HG03025 (cell line): ENCODE data around the gene AARSD1.
"Not testable (repeated sequence)": the region's sequence is repeated elsewhere in the genome, so short reads cannot be mapped to it uniquely, and the experiment has no call there.

Experiments used
- ATAC-seq: cut with Tn5 transposase; IDR thresholded peaks from one replicate; pipeline ENCODE4 v1.9.1; 2021; ENCODE audit warnings: mild to moderate bottlenecking, moderate library complexity; ENCODE audit not compliant: unreplicated experiment, low FRiP score

Gene AARSD1

DNA sequence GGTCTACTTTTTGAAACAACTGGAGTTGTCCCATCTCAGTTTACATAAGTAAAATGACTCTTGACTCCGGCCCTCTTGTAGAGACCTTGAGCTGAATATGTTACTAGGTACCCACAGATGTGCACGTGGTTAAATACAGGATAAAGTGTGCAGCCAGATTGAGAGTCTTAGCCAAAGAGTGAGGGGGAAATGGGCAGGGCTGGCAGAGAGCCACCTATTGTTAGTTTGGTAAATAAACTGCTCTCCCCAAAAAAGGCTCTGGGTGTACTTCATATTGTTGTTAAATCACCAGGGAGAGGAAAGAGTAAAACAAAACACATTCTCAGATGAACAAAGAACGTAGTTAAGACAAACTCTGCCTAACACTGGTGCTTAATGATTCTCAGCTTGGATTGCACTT is 43.3 kb downstream of the AARSD1 start:
- ATAC-seq = no peak

DNA sequence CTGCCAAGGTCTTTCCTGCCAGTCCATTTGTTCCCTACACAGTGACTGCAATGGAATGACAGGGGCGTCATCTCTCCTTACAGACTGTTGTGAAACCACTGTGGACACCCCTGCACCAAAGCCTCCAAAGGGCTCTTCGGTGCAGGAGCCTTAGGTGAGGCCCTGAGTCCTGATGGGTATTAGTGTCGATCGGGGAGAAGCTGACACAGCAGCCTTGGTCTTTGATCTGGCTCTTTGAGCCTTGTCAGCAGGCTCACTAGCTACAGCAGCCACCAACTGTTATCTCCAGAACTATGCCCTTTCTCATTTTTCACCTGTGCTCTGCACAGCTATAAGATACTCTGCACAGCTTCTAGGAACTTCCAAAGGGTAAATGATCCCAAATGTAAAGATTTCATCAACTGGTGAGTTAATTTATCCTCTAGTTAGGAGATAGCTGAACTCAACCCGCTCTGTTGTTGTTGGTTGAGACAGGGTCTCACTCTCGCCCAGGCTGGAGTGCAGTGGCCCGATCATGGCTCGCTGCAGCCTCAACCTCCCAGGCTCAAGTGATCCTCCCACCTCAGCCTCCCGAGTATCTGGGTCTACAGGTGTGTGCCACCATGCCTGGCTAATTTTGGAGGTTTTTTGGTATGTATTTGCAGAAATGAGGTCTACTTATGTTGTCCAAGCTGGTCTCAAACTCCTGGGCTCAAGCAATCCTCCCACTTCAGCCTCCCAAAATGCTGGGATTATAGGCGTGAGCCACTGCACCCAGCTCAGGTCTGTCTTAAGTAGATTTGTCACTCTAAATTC is 44.0 kb downstream of the AARSD1 start:
- ATAC-seq = no peak

DNA sequence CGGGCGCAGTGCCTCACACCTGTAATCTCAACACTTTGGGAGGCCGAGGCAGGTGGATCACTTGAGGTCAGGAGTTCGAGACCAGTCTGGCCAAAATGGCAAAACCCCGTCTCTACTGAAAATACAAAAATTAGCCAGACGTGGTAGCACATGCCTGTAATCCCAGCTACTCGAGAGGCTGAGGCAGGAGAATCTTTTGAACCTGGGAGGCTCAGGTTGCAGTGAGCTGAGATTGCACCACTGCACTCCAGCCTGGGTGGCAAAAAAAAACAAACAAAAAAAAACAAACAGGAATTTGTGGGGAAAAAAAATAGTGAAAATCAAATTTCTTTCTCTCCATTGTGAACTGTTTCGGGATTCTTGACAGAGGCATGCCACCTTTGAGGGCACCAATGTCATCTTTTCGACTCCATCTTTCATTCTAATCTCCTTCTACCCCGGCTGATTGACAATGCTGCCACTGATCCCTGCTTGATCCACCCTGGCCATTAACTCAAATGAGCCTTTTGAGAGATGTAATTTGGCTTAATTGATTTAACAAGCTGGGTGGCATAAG is 44.7 kb downstream of the AARSD1 start:
- ATAC-seq = not testable (repeated sequence)

DNA sequence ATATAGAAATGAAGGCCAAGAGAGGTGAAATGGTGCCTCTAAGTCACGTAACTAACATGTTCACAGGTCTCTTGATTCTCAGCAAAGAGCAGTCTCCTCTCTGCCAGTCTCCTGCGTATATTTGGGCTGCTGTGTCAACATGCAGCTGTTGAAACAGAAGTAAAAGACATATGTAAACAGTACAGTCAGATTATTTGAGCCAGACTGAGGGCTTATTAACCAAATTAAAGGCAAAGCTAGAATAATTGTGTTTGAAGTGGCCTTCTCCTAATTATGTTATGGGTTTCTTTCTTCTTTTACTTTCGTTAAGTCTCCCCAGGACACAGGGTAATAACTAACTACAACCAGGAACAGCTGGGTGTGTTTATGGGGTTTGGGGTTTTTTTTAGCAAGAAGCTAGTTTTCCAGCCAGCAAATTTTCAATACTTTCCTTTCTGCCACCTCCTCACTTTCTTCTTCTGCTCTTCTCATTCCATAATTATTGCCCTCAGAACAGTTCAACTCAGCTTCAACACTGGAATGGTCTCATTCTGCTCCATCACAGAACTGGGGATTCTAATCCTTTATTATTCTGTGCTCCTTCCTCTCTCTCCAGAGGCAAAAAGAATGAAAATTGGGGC is 45.2 kb downstream of the AARSD1 start:
- no peak for ATAC-seq

DNA sequence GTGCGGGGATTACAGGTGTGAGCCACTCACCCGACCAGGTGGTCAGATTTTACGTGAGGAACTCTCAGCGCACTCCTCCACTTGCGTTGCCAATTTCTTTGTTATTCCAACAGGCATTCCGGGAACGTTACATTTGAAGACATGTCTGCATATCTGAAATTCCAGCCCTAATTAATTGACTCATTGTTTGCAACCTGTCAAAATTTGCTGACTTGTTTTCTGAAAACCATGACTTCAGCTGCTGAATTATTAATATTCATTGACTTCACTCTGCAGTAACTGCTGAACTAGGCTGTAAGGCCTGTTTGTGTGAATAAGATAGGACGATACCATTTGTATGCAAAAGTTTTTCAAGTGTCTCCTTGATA is 47.0 kb downstream of the AARSD1 start:
- no peak for ATAC-seq

DNA sequence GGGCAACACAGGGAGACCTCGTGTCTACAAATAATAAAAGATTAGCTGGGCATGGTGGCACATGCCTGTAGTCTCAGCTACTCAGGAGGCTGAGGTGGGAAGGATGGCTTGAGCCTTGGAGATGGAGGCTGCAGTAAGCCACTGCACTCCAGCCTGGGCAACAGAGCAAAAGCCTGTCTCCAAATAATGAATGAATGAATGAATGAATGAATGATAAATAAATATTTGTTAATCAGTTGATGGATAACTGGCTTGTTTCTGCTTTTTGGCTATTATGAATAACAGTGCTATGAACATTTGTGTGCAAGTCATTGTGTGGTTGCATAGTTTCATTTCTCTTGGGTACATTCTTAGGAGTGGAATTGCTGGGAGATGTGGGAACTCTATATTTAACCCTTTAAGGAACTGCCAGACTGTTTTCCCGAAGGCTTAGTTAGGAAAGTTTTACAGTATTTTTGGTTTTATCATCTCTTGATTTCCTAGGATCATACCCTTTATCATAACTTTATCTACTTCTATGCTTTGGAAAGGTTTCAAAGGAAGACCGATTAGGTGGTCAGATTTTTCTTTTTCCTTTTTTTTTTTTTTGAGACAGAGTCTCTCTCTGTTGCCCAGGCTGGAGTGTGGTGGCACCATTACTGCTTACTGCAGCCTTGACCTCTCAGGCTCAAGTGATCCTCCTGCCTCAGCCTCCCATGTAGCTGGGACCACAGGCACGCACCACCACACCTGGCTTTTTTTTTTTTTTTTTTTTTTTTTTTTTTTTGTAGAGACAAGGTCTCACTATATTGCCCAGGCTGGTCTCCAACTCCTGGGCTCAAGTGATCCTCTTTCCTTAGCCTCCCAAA is 47.6 kb downstream of the AARSD1 start:
- not testable (repeated sequence) for ATAC-seq

DNA sequence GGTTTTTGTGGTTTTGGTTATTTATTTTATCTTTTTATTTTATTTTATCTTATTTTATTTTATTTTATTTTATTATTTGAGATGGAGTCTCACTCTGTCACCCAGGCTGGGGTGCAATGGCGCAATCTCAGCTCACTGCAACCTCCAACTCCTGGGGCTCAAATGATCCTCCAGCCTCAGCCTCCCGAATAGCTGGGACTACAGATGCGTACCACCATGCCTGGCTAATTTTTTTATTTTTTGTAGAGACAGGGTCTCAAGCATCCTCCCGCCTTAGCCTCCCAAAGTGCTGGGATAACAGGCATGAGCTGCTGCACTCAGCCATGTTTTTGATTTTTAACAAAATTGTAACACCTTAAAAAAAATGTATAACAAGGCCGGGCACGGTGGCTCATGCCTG is 49.0 kb downstream of the AARSD1 start:
- not testable (repeated sequence) for ATAC-seq

DNA sequence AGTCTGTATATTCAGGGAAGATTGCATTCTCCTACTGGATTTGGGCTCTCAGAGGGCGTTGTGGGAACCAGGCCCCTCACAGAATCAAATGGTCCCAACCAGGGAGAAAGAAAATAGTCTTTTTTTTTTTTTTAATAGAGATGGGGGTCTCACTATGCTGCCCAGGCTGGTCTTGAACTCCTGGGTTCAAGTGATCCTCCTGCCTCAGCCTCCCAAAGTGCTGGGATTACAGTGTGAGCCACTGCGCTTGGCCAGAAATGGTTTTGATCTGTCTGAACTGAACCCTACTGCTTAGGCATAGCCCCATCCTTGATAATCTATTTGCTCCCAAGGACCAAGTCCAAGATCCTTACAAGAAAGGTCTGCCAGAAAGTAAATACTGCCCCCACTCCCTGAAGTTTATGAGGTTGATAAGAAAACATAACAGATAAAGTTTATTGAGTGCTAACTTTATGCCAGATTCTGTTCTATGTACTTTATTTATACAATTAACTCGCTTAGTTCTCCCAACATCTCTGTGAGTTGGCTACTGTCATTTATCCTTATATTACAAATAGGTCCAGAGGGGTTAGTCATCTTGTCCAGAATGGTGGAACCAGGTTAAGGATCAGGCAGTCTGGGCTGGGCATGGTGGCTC is 50.2 kb downstream of the AARSD1 start:
- no peak for ATAC-seq

DNA sequence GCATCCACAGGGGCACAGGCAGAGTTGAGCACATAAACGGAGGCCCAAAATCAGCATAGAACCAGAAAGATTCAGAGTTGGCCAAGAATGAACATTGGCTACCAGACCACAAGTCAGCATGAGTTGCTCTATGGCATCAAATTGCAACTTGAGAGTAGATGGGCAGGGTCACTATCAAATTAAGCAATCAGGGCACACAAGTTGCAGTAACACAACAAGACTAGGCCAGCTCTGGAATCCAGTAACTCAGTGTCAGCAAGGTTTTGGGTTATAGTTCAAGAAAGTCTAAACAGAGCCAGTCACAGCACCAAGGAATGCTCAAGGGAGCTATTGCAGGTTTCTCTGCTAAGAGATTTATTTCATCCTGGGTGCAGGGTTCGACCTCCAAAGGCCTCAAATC is 50.7 kb downstream of the AARSD1 start:
- no peak for ATAC-seq

DNA sequence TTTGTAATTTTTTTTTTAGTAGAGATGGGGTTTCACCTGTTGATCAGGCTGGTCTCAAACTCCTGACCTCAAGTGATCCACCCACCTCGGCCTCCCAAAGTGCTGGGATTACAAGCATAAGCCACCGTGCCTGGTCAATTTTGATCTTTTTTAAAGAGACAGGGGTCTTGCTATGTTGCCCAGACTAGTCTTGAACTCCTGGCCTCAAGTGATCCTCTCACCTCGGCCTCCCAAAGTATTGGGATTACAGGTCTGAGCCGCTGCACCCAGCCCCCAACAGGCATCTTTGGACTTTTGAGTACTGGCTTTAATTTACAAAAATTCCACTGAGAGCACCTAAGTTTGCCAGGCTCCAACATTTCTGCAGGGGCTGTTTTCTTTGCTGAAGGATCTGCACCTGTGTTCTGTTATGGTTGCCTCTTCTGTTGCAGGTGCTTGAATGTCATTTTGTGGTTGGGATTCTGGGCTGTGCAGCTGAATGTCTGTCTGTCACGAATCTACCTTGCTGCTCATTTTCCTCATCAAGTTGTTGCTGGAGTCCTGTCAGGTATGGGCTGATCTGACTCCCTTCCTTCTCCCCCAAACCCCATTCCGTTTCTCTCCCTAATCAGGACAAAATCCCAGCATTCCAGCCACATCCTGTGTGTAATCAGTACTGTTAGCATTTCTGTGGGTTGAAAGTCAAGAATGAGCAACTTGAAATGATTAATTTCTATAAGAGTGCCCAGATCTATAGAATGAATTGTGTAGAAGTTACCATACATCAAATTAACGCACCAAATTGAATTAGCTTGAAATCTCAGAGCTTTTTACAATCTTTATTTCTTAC is 55.2 kb downstream of the AARSD1 start:
- ATAC-seq = no peak

DNA sequence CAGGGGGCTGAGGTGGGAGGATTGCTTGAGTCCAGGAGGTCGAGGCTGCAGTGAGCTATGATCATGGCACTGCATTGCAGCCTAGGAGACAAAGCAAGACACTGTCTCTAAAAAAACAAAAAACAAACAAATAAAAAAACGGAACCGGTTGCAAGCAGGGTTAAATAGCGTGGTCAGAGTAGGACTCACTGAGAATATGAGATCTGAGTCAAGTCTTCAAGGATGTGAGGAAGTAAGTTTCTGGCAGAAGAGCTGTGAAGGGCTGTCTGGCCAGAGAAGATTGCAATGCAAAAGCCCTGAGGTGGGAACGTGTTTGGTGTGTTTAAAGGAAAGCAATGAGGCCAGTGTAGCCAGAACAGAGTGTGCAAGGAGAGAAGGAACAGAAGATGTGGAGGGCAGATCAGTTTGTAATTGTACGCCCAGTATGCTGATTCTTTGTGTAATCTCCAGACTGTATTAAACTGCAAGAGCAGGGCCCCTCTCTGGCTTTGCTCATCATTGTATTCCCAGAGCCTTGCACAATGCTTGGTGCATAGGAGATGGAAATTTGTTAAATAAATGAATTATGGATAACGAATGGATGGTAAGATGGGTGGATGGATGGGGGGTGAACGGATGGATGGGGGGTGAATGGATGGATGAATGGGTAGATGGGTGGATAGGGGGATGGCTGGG is 57.3 kb downstream of the AARSD1 start:
- ATAC-seq = no peak

DNA sequence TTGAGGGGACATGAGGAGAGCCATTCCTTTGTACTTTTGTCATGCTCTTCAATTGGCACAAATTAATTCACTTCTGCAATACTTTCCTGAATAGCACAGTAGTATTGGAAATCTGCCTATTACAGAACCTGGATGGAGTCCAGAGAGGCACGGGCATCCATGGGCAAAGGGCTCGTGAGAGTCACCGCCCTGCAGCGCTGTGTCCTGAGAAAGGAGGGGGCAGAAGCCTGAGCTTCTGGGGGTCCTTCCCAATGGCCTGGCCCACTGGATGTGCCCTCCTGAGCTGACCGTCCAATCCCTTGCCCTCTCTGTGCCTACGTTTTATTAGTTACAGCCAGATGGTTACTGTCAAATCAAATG is 60.2 kb downstream of the AARSD1 start:
- no peak for ATAC-seq

DNA sequence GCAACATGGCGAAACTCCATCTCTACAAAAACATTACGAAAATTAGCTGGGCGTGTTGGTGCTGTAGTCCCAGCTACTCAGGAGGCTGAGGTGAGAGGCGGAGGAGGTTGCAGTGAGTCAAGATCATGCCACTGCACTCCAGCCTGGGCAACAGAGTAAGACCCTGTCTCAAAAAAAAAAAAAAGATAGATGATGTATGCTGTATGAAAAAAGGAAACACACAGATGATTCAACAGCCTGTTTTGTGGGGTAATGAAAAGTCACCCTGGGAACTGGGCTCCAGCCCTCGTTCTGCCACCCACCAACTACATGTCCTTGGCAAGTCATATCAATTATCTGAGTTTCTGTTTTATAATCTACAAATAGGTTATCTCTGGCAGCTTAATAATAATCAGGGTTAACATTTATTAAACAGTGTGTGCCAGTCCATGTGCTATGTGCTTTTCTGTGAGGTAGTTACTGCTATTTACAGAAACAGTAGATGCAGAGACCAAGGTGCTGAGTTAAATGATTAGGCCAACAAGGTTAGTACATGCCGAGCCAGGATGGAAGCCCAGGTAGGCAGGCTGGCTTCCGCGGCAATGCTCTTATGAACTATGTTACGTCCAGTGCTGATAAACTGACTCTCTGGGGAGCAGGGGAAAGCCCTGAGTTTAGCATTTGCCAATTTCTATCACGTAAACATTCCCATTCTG is 62.6 kb downstream of the AARSD1 start:
- ATAC-seq = no peak
